Liver (tissue), 2 donors: ENCODE results near the gene GRIP1.

Source experiments
- CTCF ChIP-seq: fragments of 150-350 bp; IDR thresholded peaks from 2 replicates; pipeline ENCODE4 v1.5.1; 2017; ENCODE audit warnings: improper control_type of control experiment, low read depth, low read length; ENCODE audit not compliant: missing input control
- MAX ChIP-seq: IDR thresholded peaks from 2 replicates; pipeline ENCODE4 v1.6.1; 2016; ENCODE audit warnings: antibody characterized with exemption
- donor health status: healthy.

- TF ChIP-seq CTCF, result no peak
- TF ChIP-seq MAX, result no peak
Measured at GRCh38 chr12:66345212-66345611, 333.7 kb downstream of the GRIP1 start.
